Measurements from ENCODE around the gene SUN2. TPM values are rescaled to one million over a fixed set of nuclear protein-coding genes. Genes with fewer than 3 reads are reported as not detected.

The SUN2 gene
- total and polyA plus RNA-seq, 2 of the 4 experiments (the other 2 are of a cell fraction) = 27.8 to 50.0 TPM

GRCh38 chr22:38710866-38711265 is 44.9 kb downstream of the SUN2 start:
- Histone ChIP-seq H2BK5ac (ENCODE audit: low read depth, low read length, poor library complexity, severe bottlenecking) (no peak overlapping the region), H3K27ac (ENCODE audit: insufficient read depth, low read length) (no peak overlapping the region), H4K91ac (ENCODE audit: insufficient read depth, low read depth, low read length) (no peak overlapping the region), H2AK5ac (ENCODE audit: low read depth, low read length) (no peak overlapping the region), H2BK120ac (ENCODE audit: low read depth, low read length) (no peak overlapping the region), H2AFZ (replicated peaks; ENCODE audit: low read length, poor library complexity) (no peak overlapping the region), H4K8ac (ENCODE audit: low read depth in 2 of 2, low read length in 2 of 2) (no peak overlapping the region), H3K4me1 (ENCODE audit: control insufficient read depth, insufficient read depth, low read length) (peaks cover 5% of the 10 kb centered on the region), H3K9me3 (ENCODE audit: control insufficient read depth, insufficient read depth, low read length) (no peaks in the 10 kb centered on the region), H3K23ac (ENCODE audit: low read depth, low read length) (no peak overlapping the region), H3K18ac (ENCODE audit: low read depth, low read length) (no peak overlapping the region), H3K4me3 (ENCODE audit: insufficient read depth, low read depth, low read length) (no peak overlapping the region), H3K4me2 (ENCODE audit: low read depth, low read length) (no peak overlapping the region), H3K4ac (ENCODE audit: low read depth, low read length) (no peak overlapping the region), H3K36me3 (ENCODE audit: control insufficient read depth, insufficient read depth, low read length) (peaks cover 8% of the 10 kb centered on the region), H3K9me1 (ENCODE audit: insufficient read depth, low read length) (peaks cover 30% of the 10 kb centered on the region), H4K5ac (ENCODE audit: low read depth, low read length) (no peak overlapping the region), H4K20me1 (ENCODE audit: insufficient read depth, low read length) (peaks cover 91% of the 10 kb centered on the region), H3K14ac (replicated peaks; ENCODE audit: low read depth, low read length) (no peak overlapping the region), H2BK20ac (ENCODE audit: low read depth, low read length) (no peak overlapping the region), H3K27me3 (ENCODE audit: control insufficient read depth, insufficient read depth, low read length) (no peaks in the 10 kb centered on the region), H3K56ac (ENCODE audit: extremely low read depth, insufficient read depth, low read length) (no peak overlapping the region), H2BK15ac (ENCODE audit: low read depth, low read length) (no peak overlapping the region), H2AK9ac (replicated peaks; ENCODE audit: low read depth, low read length, poor library complexity) (no peak overlapping the region), H3K9ac (ENCODE audit: low read depth, low read length) (no peak overlapping the region), H3K79me1 (ENCODE audit: low read depth in 1 of 2, low read length in 2 of 2) (peaks cover 29 to 92% of the 10 kb centered on the region in 2 experiments; a peak in 3 of 4 replicates)
- WGBS, 2 experiments (ENCODE audit: extremely low coverage in 2 of 2, insufficient read length in 1 of 2) = no CpG with 5 or more reads among the region's 3 CpGs
- CTCF ChIA-PET = no interaction called here
- no TSS peak for BruUV-seq (replicated peaks)
- in situ Hi-C loops (cut with MboI; ENCODE audit: low sequenced_read_pairs) (no loop called here), dilution Hi-C loops (cut with HindIII; ENCODE audit: low sequenced_read_pairs, unreplicated experiment) (no loop called here), intact Hi-C loops (cut with micrococcal nuclease) (no loop called here)
- no peak for DNase-seq
- POLR2A ChIA-PET (ENCODE audit: unreplicated experiment) = no interaction called here
- TF ChIP-seq RAD21 (IDR thresholded peaks at IDR 0.05; ENCODE audit: low read length) (no peak), BHLHE40 (IDR thresholded peaks at IDR 0.05; ENCODE audit: low read depth, low read length) (no peak), USF2 (IDR thresholded peaks at IDR 0.05; ENCODE audit: low read depth, low read length) (no peak), FOS (IDR thresholded peaks at IDR 0.05; ENCODE audit: low read depth, low read length) (no peak), CHD1 (IDR thresholded peaks at IDR 0.05; ENCODE audit: low read depth, low read length) (no peak), POLR2A (IDR thresholded peaks at IDR 0.05; ENCODE audit: low read depth, low read length) (no peak), MAZ (IDR thresholded peaks at IDR 0.05; ENCODE audit: borderline replicate concordance, low read depth, low read length) (no peak), RCOR1 (IDR thresholded peaks at IDR 0.05; ENCODE audit: insufficient replicate concordance, low read length) (no peak)
- no peak for ATAC-seq (ENCODE audit: low read depth)
